ENCODE results near the gene CDH2.

DNA sequence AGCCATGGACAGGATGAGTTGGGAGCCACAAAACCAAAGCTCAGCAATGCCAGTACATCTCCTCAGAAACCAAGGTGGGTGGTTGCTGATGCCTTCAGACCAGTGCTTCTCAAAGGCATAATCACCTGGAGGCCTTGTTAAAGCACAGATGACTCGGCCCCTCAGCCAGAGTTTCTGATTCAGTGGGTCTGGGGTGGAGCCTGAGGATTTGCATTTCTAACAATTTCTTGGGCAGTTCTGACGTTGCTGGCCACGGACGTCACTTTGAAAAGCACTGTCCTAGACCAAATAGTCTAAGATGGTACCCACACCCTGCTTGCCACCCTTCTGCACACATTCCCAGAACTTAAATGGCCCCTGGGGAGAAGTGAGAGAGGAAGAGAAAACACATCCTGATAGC is 24.1 kb upstream of the CDH2 start:
- TF ChIP-seq, protein P1, sequence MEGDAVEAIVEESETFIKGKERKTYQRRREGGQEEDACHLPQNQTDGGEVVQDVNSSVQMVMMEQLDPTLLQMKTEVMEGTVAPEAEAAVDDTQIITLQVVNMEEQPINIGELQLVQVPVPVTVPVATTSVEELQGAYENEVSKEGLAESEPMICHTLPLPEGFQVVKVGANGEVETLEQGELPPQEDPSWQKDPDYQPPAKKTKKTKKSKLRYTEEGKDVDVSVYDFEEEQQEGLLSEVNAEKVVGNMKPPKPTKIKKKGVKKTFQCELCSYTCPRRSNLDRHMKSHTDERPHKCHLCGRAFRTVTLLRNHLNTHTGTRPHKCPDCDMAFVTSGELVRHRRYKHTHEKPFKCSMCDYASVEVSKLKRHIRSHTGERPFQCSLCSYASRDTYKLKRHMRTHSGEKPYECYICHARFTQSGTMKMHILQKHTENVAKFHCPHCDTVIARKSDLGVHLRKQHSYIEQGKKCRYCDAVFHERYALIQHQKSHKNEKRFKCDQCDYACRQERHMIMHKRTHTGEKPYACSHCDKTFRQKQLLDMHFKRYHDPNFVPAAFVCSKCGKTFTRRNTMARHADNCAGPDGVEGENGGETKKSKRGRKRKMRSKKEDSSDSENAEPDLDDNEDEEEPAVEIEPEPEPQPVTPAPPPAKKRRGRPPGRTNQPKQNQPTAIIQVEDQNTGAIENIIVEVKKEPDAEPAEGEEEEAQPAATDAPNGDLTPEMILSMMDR (IDR thresholded peaks at IDR 0.05 in 8 of 11, conservative IDR thresholded peaks at IDR 0.05 in 3 of 11): no peak
- no peak for TF ChIP-seq POLR2A (IDR thresholded peaks at IDR 0.05)
